ENCODE measurements around the gene RILPL1.

RILPL1 gene

DNA sequence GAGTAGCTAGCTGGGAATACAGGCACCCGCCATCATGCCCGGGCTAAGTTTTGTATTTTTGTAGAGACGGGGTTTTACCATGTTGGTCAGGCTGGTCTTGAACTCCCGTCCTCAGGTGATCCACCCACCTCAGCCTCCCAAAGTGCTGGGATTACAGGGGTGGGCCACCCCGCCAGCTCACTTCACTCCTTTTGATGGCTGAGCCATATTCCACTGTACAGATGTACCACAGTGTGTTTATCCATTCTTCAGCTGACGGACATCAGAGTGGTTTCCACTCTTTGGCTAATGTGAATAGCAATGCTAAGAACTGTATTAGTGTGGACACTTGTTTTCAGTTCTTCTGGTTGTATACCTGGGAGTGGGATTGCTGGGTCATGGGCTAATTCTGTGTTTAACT lies 46.1 kb downstream of the RILPL1 start:
- TF ChIP-seq REST (IDR thresholded peaks at IDR 0.05; ENCODE audit: insufficient read depth in 1 of 2, low read depth in 2 of 2, low read length in 2 of 2) (no peak), POLR2AphosphoS5 (IDR thresholded peaks at IDR 0.05; ENCODE audit: low read depth, low read length) (no peak), SIN3A (IDR thresholded peaks at IDR 0.05; ENCODE audit: borderline replicate concordance, insufficient read depth, low read length) (no peak), TAF1 (IDR thresholded peaks at IDR 0.05; ENCODE audit: borderline replicate concordance, insufficient read depth, low read length) (no peak), FOXP2 (optimal IDR thresholded peaks at IDR 0.05; ENCODE audit: borderline replicate concordance, extremely low read depth, extremely low read length, insufficient read depth) (no peak)

GRCh38 chr12:123485756-123486155 lies 47.8 kb downstream of the RILPL1 start:
- TF ChIP-seq REST (IDR thresholded peaks at IDR 0.05; ENCODE audit: insufficient read depth in 1 of 2, low read depth in 2 of 2, low read length in 2 of 2) (no peak), FOXP2 (optimal IDR thresholded peaks at IDR 0.05; ENCODE audit: borderline replicate concordance, extremely low read depth, extremely low read length, insufficient read depth) (no peak), SIN3A (IDR thresholded peaks at IDR 0.05; ENCODE audit: borderline replicate concordance, insufficient read depth, low read length) (no peak), TAF1 (IDR thresholded peaks at IDR 0.05; ENCODE audit: borderline replicate concordance, insufficient read depth, low read length) (no peak), POLR2AphosphoS5 (IDR thresholded peaks at IDR 0.05; ENCODE audit: low read depth, low read length) (no peak)

DNA sequence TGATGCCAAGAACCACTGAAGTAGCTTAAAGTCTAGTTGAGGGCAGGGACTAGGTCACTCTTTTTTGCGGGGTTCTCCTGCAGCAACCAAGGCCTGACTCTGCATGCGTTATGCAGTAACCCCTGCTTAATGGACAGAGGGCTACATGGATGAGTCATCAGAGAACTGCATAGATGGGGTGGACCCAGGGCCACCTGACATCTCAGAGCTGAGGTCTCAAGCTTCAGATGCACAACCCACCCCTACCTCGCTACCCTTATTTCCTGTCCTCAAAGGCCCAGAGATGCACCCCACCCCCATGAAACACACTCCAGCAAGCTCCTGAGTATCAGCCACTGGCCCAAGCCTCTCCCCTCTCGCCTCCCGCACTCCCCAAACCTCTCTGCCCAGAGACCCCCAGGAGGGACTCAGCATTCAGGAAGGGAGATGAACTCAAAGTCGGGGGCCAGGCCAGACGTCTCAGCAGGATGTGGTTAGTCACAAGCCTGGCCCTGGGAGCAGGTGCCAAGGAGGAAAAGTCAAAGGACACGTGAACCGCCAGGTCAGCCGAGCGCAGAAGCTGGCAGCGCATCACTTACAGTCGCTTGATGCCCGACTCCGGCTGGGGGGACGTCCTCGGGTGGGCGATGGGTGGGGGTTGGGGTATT lies 49.8 kb downstream of the RILPL1 start:
- no peak for TF ChIP-seq TAF1 (IDR thresholded peaks at IDR 0.05; ENCODE audit: borderline replicate concordance, insufficient read depth, low read length)
- no peak for TF ChIP-seq POLR2AphosphoS5 (IDR thresholded peaks at IDR 0.05; ENCODE audit: low read depth, low read length)
- no peak for TF ChIP-seq REST (IDR thresholded peaks at IDR 0.05; ENCODE audit: insufficient read depth in 1 of 2, low read depth in 2 of 2, low read length in 2 of 2)
- no peak for TF ChIP-seq FOXP2 (optimal IDR thresholded peaks at IDR 0.05; ENCODE audit: borderline replicate concordance, extremely low read depth, extremely low read length, insufficient read depth)
- TF ChIP-seq SIN3A (IDR thresholded peaks at IDR 0.05; ENCODE audit: borderline replicate concordance, insufficient read depth, low read length) = no peak

GRCh38 chr12:123482876-123483275 lies 50.6 kb downstream of the RILPL1 start:
- TF ChIP-seq SIN3A (IDR thresholded peaks at IDR 0.05; ENCODE audit: borderline replicate concordance, insufficient read depth, low read length) (no peak), FOXP2 (optimal IDR thresholded peaks at IDR 0.05; ENCODE audit: borderline replicate concordance, extremely low read depth, extremely low read length, insufficient read depth) (no peak), REST (IDR thresholded peaks at IDR 0.05; ENCODE audit: insufficient read depth in 1 of 2, low read depth in 2 of 2, low read length in 2 of 2) (no peak), POLR2AphosphoS5 (IDR thresholded peaks at IDR 0.05; ENCODE audit: low read depth, low read length) (no peak), TAF1 (IDR thresholded peaks at IDR 0.05; ENCODE audit: borderline replicate concordance, insufficient read depth, low read length) (no peak)
